ENCODE results near the gene NLRC5.

DNA sequence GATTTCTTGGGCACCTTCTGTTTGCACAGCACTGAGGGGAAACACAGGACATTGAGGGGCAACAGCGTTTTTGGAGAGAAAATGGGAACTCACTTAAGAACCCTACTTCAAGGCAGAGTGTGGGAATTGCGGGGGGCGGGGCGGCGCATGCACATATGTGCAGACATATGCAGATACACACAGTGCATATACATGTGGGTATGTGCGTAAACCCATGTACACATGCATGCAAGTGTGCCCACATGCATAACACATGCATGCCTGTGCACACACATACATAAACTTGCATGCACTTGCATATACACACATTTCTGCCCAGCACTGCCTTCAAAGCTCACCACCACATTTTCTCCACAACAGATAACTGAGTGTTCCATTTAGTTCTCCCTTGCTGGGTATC is 32.4 kb downstream of the NLRC5 start:
- TF ChIP-seq TCF7L2 (IDR thresholded peaks at IDR 0.05; ENCODE audit: borderline replicate concordance, low read depth, low read length): no peak
- TF ChIP-seq, protein P1, sequence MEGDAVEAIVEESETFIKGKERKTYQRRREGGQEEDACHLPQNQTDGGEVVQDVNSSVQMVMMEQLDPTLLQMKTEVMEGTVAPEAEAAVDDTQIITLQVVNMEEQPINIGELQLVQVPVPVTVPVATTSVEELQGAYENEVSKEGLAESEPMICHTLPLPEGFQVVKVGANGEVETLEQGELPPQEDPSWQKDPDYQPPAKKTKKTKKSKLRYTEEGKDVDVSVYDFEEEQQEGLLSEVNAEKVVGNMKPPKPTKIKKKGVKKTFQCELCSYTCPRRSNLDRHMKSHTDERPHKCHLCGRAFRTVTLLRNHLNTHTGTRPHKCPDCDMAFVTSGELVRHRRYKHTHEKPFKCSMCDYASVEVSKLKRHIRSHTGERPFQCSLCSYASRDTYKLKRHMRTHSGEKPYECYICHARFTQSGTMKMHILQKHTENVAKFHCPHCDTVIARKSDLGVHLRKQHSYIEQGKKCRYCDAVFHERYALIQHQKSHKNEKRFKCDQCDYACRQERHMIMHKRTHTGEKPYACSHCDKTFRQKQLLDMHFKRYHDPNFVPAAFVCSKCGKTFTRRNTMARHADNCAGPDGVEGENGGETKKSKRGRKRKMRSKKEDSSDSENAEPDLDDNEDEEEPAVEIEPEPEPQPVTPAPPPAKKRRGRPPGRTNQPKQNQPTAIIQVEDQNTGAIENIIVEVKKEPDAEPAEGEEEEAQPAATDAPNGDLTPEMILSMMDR (tag by site-specific recombination; IDR thresholded peaks at IDR 0.05): no peak
- TF ChIP-seq, protein P2, sequence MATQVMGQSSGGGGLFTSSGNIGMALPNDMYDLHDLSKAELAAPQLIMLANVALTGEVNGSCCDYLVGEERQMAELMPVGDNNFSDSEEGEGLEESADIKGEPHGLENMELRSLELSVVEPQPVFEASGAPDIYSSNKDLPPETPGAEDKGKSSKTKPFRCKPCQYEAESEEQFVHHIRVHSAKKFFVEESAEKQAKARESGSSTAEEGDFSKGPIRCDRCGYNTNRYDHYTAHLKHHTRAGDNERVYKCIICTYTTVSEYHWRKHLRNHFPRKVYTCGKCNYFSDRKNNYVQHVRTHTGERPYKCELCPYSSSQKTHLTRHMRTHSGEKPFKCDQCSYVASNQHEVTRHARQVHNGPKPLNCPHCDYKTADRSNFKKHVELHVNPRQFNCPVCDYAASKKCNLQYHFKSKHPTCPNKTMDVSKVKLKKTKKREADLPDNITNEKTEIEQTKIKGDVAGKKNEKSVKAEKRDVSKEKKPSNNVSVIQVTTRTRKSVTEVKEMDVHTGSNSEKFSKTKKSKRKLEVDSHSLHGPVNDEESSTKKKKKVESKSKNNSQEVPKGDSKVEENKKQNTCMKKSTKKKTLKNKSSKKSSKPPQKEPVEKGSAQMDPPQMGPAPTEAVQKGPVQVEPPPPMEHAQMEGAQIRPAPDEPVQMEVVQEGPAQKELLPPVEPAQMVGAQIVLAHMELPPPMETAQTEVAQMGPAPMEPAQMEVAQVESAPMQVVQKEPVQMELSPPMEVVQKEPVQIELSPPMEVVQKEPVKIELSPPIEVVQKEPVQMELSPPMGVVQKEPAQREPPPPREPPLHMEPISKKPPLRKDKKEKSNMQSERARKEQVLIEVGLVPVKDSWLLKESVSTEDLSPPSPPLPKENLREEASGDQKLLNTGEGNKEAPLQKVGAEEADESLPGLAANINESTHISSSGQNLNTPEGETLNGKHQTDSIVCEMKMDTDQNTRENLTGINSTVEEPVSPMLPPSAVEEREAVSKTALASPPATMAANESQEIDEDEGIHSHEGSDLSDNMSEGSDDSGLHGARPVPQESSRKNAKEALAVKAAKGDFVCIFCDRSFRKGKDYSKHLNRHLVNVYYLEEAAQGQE (tag by site-specific recombination; IDR thresholded peaks at IDR 0.05): no peak
- no peak for TF ChIP-seq ZNF404 (tag by site-specific recombination; IDR thresholded peaks at IDR 0.05)
- TF ChIP-seq ZNF394 (tag by site-specific recombination; IDR thresholded peaks at IDR 0.05; ENCODE audit: borderline replicate concordance): no peak
- no peak for TF ChIP-seq ZNF324 (tag by site-specific recombination; IDR thresholded peaks at IDR 0.05)
